Ascending aorta (tissue), 2 donors: ENCODE results near the gene UBE3A. TPM values are rescaled to one million over a fixed set of nuclear protein-coding genes. Genes with fewer than 3 reads are reported as not detected.

Source experiments
- DNase-seq, 2 donors: peaks; one replicate each; pipeline ENCODE4 v3.0.0-alpha.2; 2019; ENCODE audit warnings: low spot score in 2 of 2
- H3K27ac ChIP-seq, 2 donors: fragments of 200-600 bp; sonication (generic); one replicate each; pipeline ENCODE4 v1.5.1; 2016 to 2017; ENCODE audit warnings: mild to moderate bottlenecking in 1 of 2
- H3K27me3 ChIP-seq: fragments of 200-600 bp; sonication (generic); one replicate; pipeline ENCODE4 v1.5.1; 2017
- H3K36me3 ChIP-seq, 2 donors: fragments of 200-600 bp; sonication (generic); one replicate each; pipeline ENCODE4 v1.5.1; 2016
- H3K4me1 ChIP-seq, 2 donors: fragments of 200-600 bp; sonication (generic); one replicate each; pipeline ENCODE4 v1.5.1; 2016 to 2017; ENCODE audit warnings: mild to moderate bottlenecking in 1 of 2
- H3K4me3 ChIP-seq, 2 donors: fragments of 200-600 bp; sonication (generic); one replicate each; pipeline ENCODE4 v1.5.1; 2016 to 2017; ENCODE audit warnings: mild to moderate bottlenecking in 1 of 2
- H3K9me3 ChIP-seq, 2 donors: fragments of 200-600 bp; sonication (generic); one replicate each; pipeline ENCODE4 v1.5.1; 2016
- CTCF ChIP-seq, 3 experiments: fragments of 200-600 bp in 2 of 3; fragments of 450-650 bp in 1 of 3; sonication (generic) in 2 of 3; IDR thresholded peaks; one replicate each; pipeline ENCODE4 v1.5.1; 2016 to 2019; ENCODE audit warnings: antibody characterized with exemption in 3 of 3, mild to moderate bottlenecking in 1 of 3, moderate library complexity in 1 of 3
- intact Hi-C: fragments of 100-400 bp; cut with DNase I; formaldehyde crosslinking; loops from one replicate; pipeline ENCODE4 v1.15.1; 2023
- total RNA-seq: library from RNA; depleted of rRNA; stranded (reverse); fragments of >200 nt; gene quantifications from one replicate; pipeline ENCODE4 v1.1.0, GENCODE V29; 2016

Gene UBE3A
- total RNA-seq: 34.1 TPM

- Histone ChIP-seq H3K36me3 (no peaks in the 10 kb centered on the region), H3K27ac (peak within 1 kb of the TSS; percentile 98 to 100), H3K27me3 (no peaks in the 10 kb centered on the region), H3K4me1 (peaks cover 0 to 32% of the 10 kb centered on the region in 2 donors), H3K4me3 (peak within 1 kb of the TSS; percentile 93 to 99), H3K9me3 (no peaks in the 10 kb centered on the region)
- peak; percentile 8 to 43 (median 17) for TF ChIP-seq CTCF (IDR thresholded peaks at IDR 0.05)
- intact Hi-C loops: loop anchor here (1.0 to 10.0 kb wide), 6 partner anchors 76 to 644 kb away; partner anchors contain the start of gene ATP10A
- peak; percentile 60 to 94 for DNase-seq
Measured at GRCh38 chr15:25438601-25439368, at the start of gene UBE3A. Gene UBE3A (minus strand): TSS chr15:25439024. CDS start chr15:25409107, 29,917 bp downstream.

- Histone ChIP-seq H3K4me3 (no peak overlapping the region), H3K36me3 (no peaks in the 10 kb centered on the region), H3K27me3 (no peaks in the 10 kb centered on the region), H3K4me1 (no peaks in the 10 kb centered on the region), H3K27ac (no peak overlapping the region), H3K9me3 (peaks cover 6 to 44% of the 10 kb centered on the region in 2 donors)
- TF ChIP-seq CTCF (IDR thresholded peaks at IDR 0.05): no peak
- intact Hi-C loops: no loop called here
- DNase-seq: no peak
Measured at GRCh38 chr15:25487226-25487884, 48.5 kb upstream of the UBE3A start.

GRCh38 chr15:25486051-25486450, 47.2 kb upstream of the UBE3A start:
- intact Hi-C loops: no loop called here
- H3K4me3 ChIP-seq: no peak overlapping the region
- H3K4me1 ChIP-seq: peaks cover 0 to 3% of the 10 kb centered on the region in 2 donors
- no peak overlapping the region for H3K27ac ChIP-seq
- peaks cover 5 to 31% of the 10 kb centered on the region in 2 donors for H3K9me3 ChIP-seq
- H3K27me3 ChIP-seq: no peaks in the 10 kb centered on the region
- no peak for DNase-seq
- no peaks in the 10 kb centered on the region for H3K36me3 ChIP-seq
- TF ChIP-seq CTCF (IDR thresholded peaks at IDR 0.05): no peak

- DNase-seq: no peak
- Histone ChIP-seq H3K27me3 (no peaks in the 10 kb centered on the region), H3K36me3 (no peaks in the 10 kb centered on the region), H3K4me1 (peaks cover 0 to 16% of the 10 kb centered on the region in 2 donors), H3K27ac (peak overlapping the region in 1 of 2 donors; percentile 54), H3K4me3 (peak overlapping the region; percentile 6 to 37), H3K9me3 (peaks cover 0 to 5% of the 10 kb centered on the region in 2 donors)
- TF ChIP-seq CTCF (IDR thresholded peaks at IDR 0.05): no peak
- intact Hi-C loops: no loop called here
Measured at GRCh38 chr15:25481208-25481859, 42.5 kb upstream of the UBE3A start.

- Histone ChIP-seq H3K4me1 (peaks cover 0 to 16% of the 10 kb centered on the region in 2 donors), H3K4me3 (no peak overlapping the region), H3K36me3 (no peaks in the 10 kb centered on the region), H3K27me3 (no peaks in the 10 kb centered on the region), H3K9me3 (peaks cover 0 to 4% of the 10 kb centered on the region in 2 donors), H3K27ac (no peak overlapping the region)
- no peak for TF ChIP-seq CTCF (IDR thresholded peaks at IDR 0.05)
- DNase-seq: no peak
- intact Hi-C loops: no loop called here
Measured at GRCh38 chr15:25478313-25478712, 39.5 kb upstream of the UBE3A start.
